GM23338 (cell line): ENCODE measurements around the gene SREK1IP1. TPM values are rescaled to one million over a fixed set of nuclear protein-coding genes. Genes with fewer than 3 reads are reported as not detected.

ENCODE experiments used
- ATAC-seq: fragments of 200-7000 bp; cut with Tn5 transposase; 3 replicates; pipeline ENCODE4 v1.9.1; 2020
- DNase-seq: peaks from one replicate; pipeline ENCODE4 v3.0.0-alpha.2; 2015; ENCODE audit warnings: low spot score
- H2AFZ ChIP-seq: fragments of 200-600 bp; sonication (generic); 2 replicates; pipeline ENCODE4 v1.8.0; 2016; ENCODE audit warnings: antibody characterized with exemption, mild to moderate bottlenecking, moderate library complexity
- H3F3A ChIP-seq: fragments of 200-600 bp; sonication (generic); replicated peaks from 2 replicates; pipeline ENCODE4 v1.8.0; 2017; ENCODE audit warnings: antibody characterized with exemption, mixed run types, low read depth
- H3K27ac ChIP-seq: fragments of 200-600 bp; sonication (generic); 2 replicates; pipeline ENCODE4 v1.6.1; 2016; ENCODE audit warnings: low read depth
- H3K27me3 ChIP-seq: fragments of 200-600 bp; sonication (generic); 2 replicates; pipeline ENCODE4 v1.8.0; 2016; ENCODE audit warnings: mild to moderate bottlenecking, mixed run types, moderate library complexity; ENCODE audit not compliant: insufficient read depth
- H3K36me3 ChIP-seq: fragments of 200-600 bp; sonication (generic); 2 replicates; pipeline ENCODE4 v1.8.0; 2016; ENCODE audit warnings: mild to moderate bottlenecking; ENCODE audit not compliant: insufficient read depth
- H3K4me1 ChIP-seq: fragments of 200-600 bp; sonication (generic); 2 replicates; pipeline ENCODE4 v1.8.0; 2016; ENCODE audit warnings: mild to moderate bottlenecking, moderate library complexity; ENCODE audit not compliant: insufficient read depth
- H3K4me2 ChIP-seq: fragments of 200-600 bp; sonication (generic); 2 replicates; pipeline ENCODE4 v1.7.1; 2017; ENCODE audit warnings: mixed run types
- H3K4me3 ChIP-seq: fragments of 200-600 bp; sonication (generic); 2 replicates; pipeline ENCODE4 v1.6.1; 2016; ENCODE audit warnings: mixed run types
- H3K79me2 ChIP-seq: fragments of 200-600 bp; sonication (generic); replicated peaks from 2 replicates; pipeline ENCODE4 v1.8.0; 2017; ENCODE audit warnings: mild to moderate bottlenecking; ENCODE audit not compliant: insufficient read depth
- H3K9me2 ChIP-seq: fragments of 200-600 bp; sonication (generic); 2 replicates; pipeline ENCODE4 v1.8.0; 2017; ENCODE audit not compliant: insufficient read depth
- H4K20me1 ChIP-seq: fragments of 200-600 bp; sonication (generic); replicated peaks from 2 replicates; pipeline ENCODE4 v1.8.0; 2017; ENCODE audit warnings: mild to moderate bottlenecking; ENCODE audit not compliant: insufficient read depth
- H3K27ac Mint-ChIP-seq: 2 replicates; pipeline ENCODE4 v1.8.0; 2020; ENCODE audit warnings: inconsistent platforms, mild to moderate bottlenecking, moderate library complexity, mixed read lengths
- H3K27me3 Mint-ChIP-seq: 3 replicates; pipeline ENCODE4 v1.8.0; 2022; ENCODE audit warnings: low read depth, mild to moderate bottlenecking, moderate library complexity, mixed read lengths, inconsistent platforms; ENCODE audit not compliant: insufficient read depth, poor library complexity
- H3K36me3 Mint-ChIP-seq: 3 replicates; pipeline ENCODE4 v1.8.0; 2021; ENCODE audit warnings: low read depth, mild to moderate bottlenecking, inconsistent platforms, moderate library complexity, mixed read lengths
- H3K4me1 Mint-ChIP-seq: 3 replicates; pipeline ENCODE4 v1.8.0; 2020; ENCODE audit warnings: mild to moderate bottlenecking, inconsistent platforms, mixed read lengths
- H3K4me3 Mint-ChIP-seq: 3 replicates; pipeline ENCODE4 v1.8.0; 2021; ENCODE audit warnings: moderate library complexity, mild to moderate bottlenecking, inconsistent platforms, mixed read lengths
- H3K9me3 Mint-ChIP-seq: 3 replicates; pipeline ENCODE4 v1.8.0; 2020; ENCODE audit warnings: moderate library complexity, mild to moderate bottlenecking, inconsistent platforms, mixed read lengths
- CREB1 ChIP-seq: fragments of 250-450 bp; sonication (Bioruptor Pico); IDR thresholded peaks from 2 replicates; pipeline ENCODE4 v1.5.0; 2020; ENCODE audit warnings: low read depth, mild to moderate bottlenecking, moderate library complexity
- ETS1 ChIP-seq: IDR thresholded peaks from 2 replicates; pipeline ENCODE4 v1.6.1; 2016; ENCODE audit warnings: antibody characterized with exemption
- JUNB ChIP-seq: IDR thresholded peaks from one replicate; pipeline ENCODE4 v1.6.1; 2016; ENCODE audit warnings: antibody characterized with exemption; ENCODE audit not compliant: unreplicated experiment
- NANOG ChIP-seq: IDR thresholded peaks from 2 replicates; pipeline ENCODE4 v1.6.1; 2016; ENCODE audit warnings: antibody characterized with exemption, borderline replicate concordance
- POLR2AphosphoS5 ChIP-seq: IDR thresholded peaks from 2 replicates; pipeline ENCODE4 v1.6.1; 2016; ENCODE audit warnings: antibody characterized with exemption, low read depth
- STAT1 ChIP-seq: IDR thresholded peaks from one replicate; pipeline ENCODE4 v1.6.1; 2016; ENCODE audit warnings: antibody characterized with exemption; ENCODE audit not compliant: unreplicated experiment
- ZNF114 ChIP-seq: fragments of 250-450 bp; sonication (Bioruptor Pico); IDR thresholded peaks from 2 replicates; pipeline ENCODE4 v1.5.0; 2020; ENCODE audit warnings: mild to moderate bottlenecking, moderate library complexity
- ZNF462 ChIP-seq: fragments of 250-450 bp; sonication (Bioruptor Pico); IDR thresholded peaks from 2 replicates; pipeline ENCODE4 v1.5.0; 2020; ENCODE audit warnings: mild to moderate bottlenecking, moderate library complexity
- polyA plus RNA-seq: library from polyadenylated mRNA; unstranded; fragments of >200 nt; fragmentation: Nextera tagmentation; extraction: Ambion mirVana; gene quantifications from 2 replicates; pipeline ENCODE4 v1.2.1, GENCODE V29; 2016
- total RNA-seq: library from RNA; depleted of rRNA; stranded (reverse); fragments of >200 nt; shearing (Covaris generic); gene quantifications from 2 replicates; pipeline ENCODE4 v1.2.3, GENCODE V29; 2014
- TF ChIP-seq, protein P1 (sequence below), 2 experiments: fragments of 200-600 bp in 1 of 2; sonication (generic) in 1 of 2; conservative IDR thresholded peaks; 2 replicates each; pipeline versions ENCODE4 v1.5.1 to v1.6.1; 2016 to 2017; ENCODE audit warnings: antibody characterized with exemption in 2 of 2, low read depth in 2 of 2, mild to moderate bottlenecking in 2 of 2, moderate library complexity in 1 of 2

Gene SREK1IP1
- total and polyA plus RNA-seq, 2 experiments from 2014 or later: 16.7 to 137 TPM

GRCh38 chr5:64814073-64814472 lies 45.6 kb upstream of the SREK1IP1 start (continued):
- TF ChIP-seq ZNF462 (CRISPR knock-in tag): no peak
- no peak for TF ChIP-seq ZNF114 (CRISPR knock-in tag)
- no peak for TF ChIP-seq JUNB
- TF ChIP-seq STAT1: no peak
- TF ChIP-seq POLR2AphosphoS5: no peak
- TF ChIP-seq NANOG: no peak
- TF ChIP-seq CREB1 (CRISPR knock-in tag): no peak
- no peak for TF ChIP-seq ETS1

DNA sequence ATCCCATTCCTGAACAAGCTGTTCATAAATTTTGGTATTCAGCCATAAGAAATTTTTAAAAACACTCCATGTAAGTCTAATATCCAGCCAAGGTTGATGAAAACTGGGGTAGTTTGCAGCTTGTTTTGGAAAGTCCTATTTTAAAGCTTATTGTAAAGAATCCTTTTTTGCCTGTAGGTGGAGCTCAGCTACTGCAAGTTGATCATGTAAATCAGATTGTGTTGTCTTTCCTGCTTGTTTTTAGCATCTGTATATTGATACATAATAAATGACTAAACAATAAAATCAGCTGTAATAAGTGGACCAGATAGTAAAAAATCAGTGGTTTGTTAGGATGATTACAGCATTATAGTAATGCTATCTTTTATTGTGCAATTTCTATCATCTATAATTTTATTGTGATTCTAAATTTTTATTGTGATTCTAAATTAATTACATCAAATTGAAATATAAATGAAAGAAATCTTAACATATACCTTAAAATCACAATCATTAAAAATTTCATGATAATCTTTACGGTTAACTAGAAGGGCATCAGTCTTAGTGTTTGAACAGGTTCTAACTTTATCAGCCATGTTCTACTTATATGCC lies 42.7 kb upstream of the SREK1IP1 start:
- peak; percentile 39; the same call in 1 of the 3 replicates for ATAC-seq
- DNase-seq: peak; percentile 68

More for the DNA sequence above, 42.7 kb upstream of the SREK1IP1 start:
- no peaks in the 10 kb centered on the region for H3K4me1 ChIP-seq
- no peaks in the 10 kb centered on the region; the same call in 2 of the 3 replicates for H3K36me3 Mint-ChIP-seq
- no peak overlapping the region for H3K4me2 ChIP-seq
- H3K79me2 ChIP-seq: no peaks in the 10 kb centered on the region
- H3K9me2 ChIP-seq: no peaks in the 10 kb centered on the region
- no peaks in the 10 kb centered on the region for H3F3A ChIP-seq
- H3K4me3 Mint-ChIP-seq: no peak overlapping the region
- no peak overlapping the region for H3K27ac ChIP-seq
- no peak overlapping the region for H3K4me3 ChIP-seq
- no peaks in the 10 kb centered on the region for H4K20me1 ChIP-seq
- TF ChIP-seq, protein P1, sequence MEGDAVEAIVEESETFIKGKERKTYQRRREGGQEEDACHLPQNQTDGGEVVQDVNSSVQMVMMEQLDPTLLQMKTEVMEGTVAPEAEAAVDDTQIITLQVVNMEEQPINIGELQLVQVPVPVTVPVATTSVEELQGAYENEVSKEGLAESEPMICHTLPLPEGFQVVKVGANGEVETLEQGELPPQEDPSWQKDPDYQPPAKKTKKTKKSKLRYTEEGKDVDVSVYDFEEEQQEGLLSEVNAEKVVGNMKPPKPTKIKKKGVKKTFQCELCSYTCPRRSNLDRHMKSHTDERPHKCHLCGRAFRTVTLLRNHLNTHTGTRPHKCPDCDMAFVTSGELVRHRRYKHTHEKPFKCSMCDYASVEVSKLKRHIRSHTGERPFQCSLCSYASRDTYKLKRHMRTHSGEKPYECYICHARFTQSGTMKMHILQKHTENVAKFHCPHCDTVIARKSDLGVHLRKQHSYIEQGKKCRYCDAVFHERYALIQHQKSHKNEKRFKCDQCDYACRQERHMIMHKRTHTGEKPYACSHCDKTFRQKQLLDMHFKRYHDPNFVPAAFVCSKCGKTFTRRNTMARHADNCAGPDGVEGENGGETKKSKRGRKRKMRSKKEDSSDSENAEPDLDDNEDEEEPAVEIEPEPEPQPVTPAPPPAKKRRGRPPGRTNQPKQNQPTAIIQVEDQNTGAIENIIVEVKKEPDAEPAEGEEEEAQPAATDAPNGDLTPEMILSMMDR (conservative IDR thresholded peaks at IDR 0.05; ENCODE audit: low read depth in 2 of 2): peak; percentile 77 to 79
- TF ChIP-seq ZNF114 (CRISPR knock-in tag): no peak
- no peak overlapping the region for H3K27ac Mint-ChIP-seq
- peaks cover 2% of the 10 kb centered on the region for H3K27me3 Mint-ChIP-seq
- no peaks in the 10 kb centered on the region for H3K27me3 ChIP-seq
- no peaks in the 10 kb centered on the region for H3K9me3 Mint-ChIP-seq
- H3K4me1 Mint-ChIP-seq: peaks cover 3% of the 10 kb centered on the region; the same call in 2 of the 3 replicates
- H2AFZ ChIP-seq: no peak overlapping the region
- no peaks in the 10 kb centered on the region for H3K36me3 ChIP-seq
